ENCODE measurements around the gene TCF12. TPM values are rescaled to one million over a fixed set of nuclear protein-coding genes. Genes with fewer than 3 reads are reported as not detected.
A peak's percentile ranks its signal among the peaks of the same experiment; 100 is the strongest.
"Not testable (repeated sequence)": the region's sequence is repeated elsewhere in the genome, so short reads cannot be mapped to it uniquely, and the experiment has no call there.

Gene TCF12
- total RNA-seq, 2 donors from 2014 or later: 91.8 to 107 TPM

GRCh38 chr15:56929933-56930332, 11.5 kb downstream of the TCF12 start:
- no peak for ATAC-seq (ENCODE audit: insufficient number of reproducible peaks, low FRiP score, low read depth)
- H3K36me3 ChIP-seq: no peaks in the 10 kb centered on the region
- H3K4me1 ChIP-seq (ENCODE audit: control insufficient read depth in 1 of 2, low read depth in 2 of 2): peaks cover 48 to 68% of the 10 kb centered on the region in 2 donors
- H3K27ac ChIP-seq: peak overlapping the region; percentile 1 to 18
- H3K27me3 ChIP-seq (replicated peaks; ENCODE audit: insufficient read depth): no peaks in the 10 kb centered on the region
- H3K4me3 ChIP-seq: no peak overlapping the region
- TF ChIP-seq CTCF (IDR thresholded peaks at IDR 0.05): no peak
- no peak for DNase-seq (ENCODE audit: low spot score)
- no peaks in the 10 kb centered on the region for H3K9me3 ChIP-seq

DNA sequence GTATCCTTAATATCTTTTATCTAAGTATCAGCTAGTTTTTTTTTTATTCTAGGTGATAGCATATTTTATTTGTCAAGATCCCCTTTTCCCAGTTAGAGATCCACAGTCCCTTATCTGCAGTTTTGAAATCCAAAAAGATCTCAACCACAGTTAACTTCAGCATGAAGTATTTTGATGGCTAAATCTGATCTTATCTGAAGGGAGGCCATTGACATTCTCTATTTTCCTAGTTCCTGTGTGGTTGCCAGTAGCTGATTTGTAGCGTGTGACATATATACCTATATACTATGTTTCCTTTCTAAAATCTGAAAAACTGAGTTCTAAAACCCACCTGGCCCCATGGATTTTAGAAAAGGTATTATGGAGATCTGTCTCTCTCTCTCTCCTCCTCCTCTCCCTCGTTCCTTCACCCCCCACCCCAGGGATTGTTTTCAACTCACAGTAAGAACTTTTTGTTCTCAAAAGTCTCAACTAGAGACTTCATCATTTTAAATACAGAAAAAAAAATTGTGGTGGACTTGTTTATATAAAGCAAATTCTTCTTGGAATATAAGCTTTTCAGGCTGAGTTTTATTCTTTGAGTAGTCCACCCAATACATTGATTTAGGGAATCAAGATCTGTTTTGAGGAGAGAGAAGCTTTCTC, 12.3 kb downstream of the TCF12 start:
- Histone ChIP-seq H3K4me1 (ENCODE audit: control insufficient read depth in 1 of 2, low read depth in 2 of 2) (peaks cover 48 to 63% of the 10 kb centered on the region in 2 donors), H3K27me3 (replicated peaks; ENCODE audit: insufficient read depth) (no peaks in the 10 kb centered on the region), H3K36me3 (no peaks in the 10 kb centered on the region), H3K9me3 (no peaks in the 10 kb centered on the region), H3K27ac (peak overlapping the region; percentile 15 to 46), H3K4me3 (peak overlapping the region; percentile 23)
- no peak for TF ChIP-seq CTCF (IDR thresholded peaks at IDR 0.05)
- ATAC-seq (ENCODE audit: insufficient number of reproducible peaks, low FRiP score, low read depth) (no peak), DNase-seq (ENCODE audit: low spot score) (no peak)

GRCh38 chr15:56931639-56932508, 13.4 kb downstream of the TCF12 start:
- H3K27me3 ChIP-seq (replicated peaks; ENCODE audit: insufficient read depth): no peaks in the 10 kb centered on the region
- ATAC-seq (ENCODE audit: insufficient number of reproducible peaks, low FRiP score, low read depth) (no peak), DNase-seq (ENCODE audit: low spot score) (no peak)
- H3K4me3 ChIP-seq: no peak overlapping the region
- no peak overlapping the region for H3K27ac ChIP-seq
- H3K4me1 ChIP-seq (ENCODE audit: control insufficient read depth in 1 of 2, low read depth in 2 of 2): peaks cover 42 to 52% of the 10 kb centered on the region in 2 donors
- TF ChIP-seq CTCF (IDR thresholded peaks at IDR 0.05): no peak
- H3K9me3 ChIP-seq: no peaks in the 10 kb centered on the region
- no peaks in the 10 kb centered on the region for H3K36me3 ChIP-seq

DNA sequence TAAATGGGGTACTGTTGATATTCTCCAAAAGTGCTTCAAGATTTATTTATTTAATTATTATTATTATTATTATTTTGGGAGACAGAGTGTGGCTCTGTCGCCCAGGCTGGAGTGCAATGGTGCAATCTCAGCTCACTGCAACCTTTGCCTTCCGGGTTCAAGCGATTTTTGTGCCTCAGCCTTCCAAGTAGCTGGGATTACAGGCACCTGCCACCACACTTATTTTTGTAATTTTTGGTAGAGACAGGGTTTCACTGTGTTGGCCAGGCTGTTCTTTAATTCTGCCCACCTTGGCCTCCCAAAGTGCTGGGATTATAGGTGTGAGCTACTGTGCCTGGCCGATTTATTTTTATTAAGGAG, 14.0 kb downstream of the TCF12 start:
- H3K4me1 ChIP-seq (ENCODE audit: control insufficient read depth in 1 of 2, low read depth in 2 of 2): peaks cover 41 to 50% of the 10 kb centered on the region in 2 donors

GRCh38 chr15:56933410-56933809, 15.0 kb downstream of the TCF12 start:
- ATAC-seq (ENCODE audit: insufficient number of reproducible peaks, low FRiP score, low read depth): no peak
- no peak for DNase-seq (ENCODE audit: low spot score)
- no peak for TF ChIP-seq CTCF (IDR thresholded peaks at IDR 0.05)
- no peaks in the 10 kb centered on the region for H3K9me3 ChIP-seq
- H3K27me3 ChIP-seq (replicated peaks; ENCODE audit: insufficient read depth): no peaks in the 10 kb centered on the region
- peaks cover 41 to 43% of the 10 kb centered on the region in 2 donors for H3K4me1 ChIP-seq (ENCODE audit: control insufficient read depth in 1 of 2, low read depth in 2 of 2)
- H3K27ac ChIP-seq: no peak overlapping the region
- H3K4me3 ChIP-seq: no peak overlapping the region
- H3K36me3 ChIP-seq: no peaks in the 10 kb centered on the region

More for the DNA sequence above, 14.0 kb downstream of the TCF12 start:
- H3K9me3 ChIP-seq; H3K27ac ChIP-seq; DNase-seq (ENCODE audit: low spot score); H3K4me3 ChIP-seq; ATAC-seq (ENCODE audit: insufficient number of reproducible peaks, low FRiP score, low read depth); H3K36me3 ChIP-seq; H3K27me3 ChIP-seq (replicated peaks; ENCODE audit: insufficient read depth): not testable (repeated sequence)
